ENCODE measurements around the gene HASPIN.

The HASPIN gene

GRCh38 chr17:3768769-3769168, 45.1 kb downstream of the HASPIN start:
- Histone ChIP-seq H3K36me3 (ENCODE audit: control insufficient read depth in 1 of 2, insufficient read depth in 2 of 2, low read length in 2 of 2) (no peaks in the 10 kb centered on the region), H3K9me3 (ENCODE audit: insufficient read depth, low read depth, low read length) (peaks cover 2% of the 10 kb centered on the region), H4K8ac (ENCODE audit: low read depth, low read length) (no peak overlapping the region), H2BK120ac (ENCODE audit: insufficient read depth, low read length, poor library complexity) (no peak overlapping the region), H3K18ac (ENCODE audit: low read length) (no peak overlapping the region), H2AK5ac (ENCODE audit: low read length) (no peak overlapping the region), H2BK5ac (ENCODE audit: low read depth, low read length, poor library complexity) (no peak overlapping the region), H3K4me1 (ENCODE audit: control insufficient read depth in 1 of 2, insufficient read depth in 2 of 2, low read length in 2 of 2) (no peaks in the 10 kb centered on the region), H3K4me3 (ENCODE audit: low read depth, low read length) (no peak overlapping the region), H2BK12ac (ENCODE audit: low read length) (no peak overlapping the region), H3K79me1 (ENCODE audit: low read length) (no peaks in the 10 kb centered on the region), H3K79me2 (ENCODE audit: control insufficient read depth, insufficient read depth, low read length, poor library complexity) (no peaks in the 10 kb centered on the region), H3K4me2 (ENCODE audit: low read length) (no peak overlapping the region), H3K23ac (ENCODE audit: low read length) (no peak overlapping the region), H3K4ac (ENCODE audit: low read depth, low read length) (no peak overlapping the region), H4K91ac (ENCODE audit: low read depth, low read length) (no peak overlapping the region), H2AFZ (ENCODE audit: insufficient read depth, low read length, poor library complexity) (no peak overlapping the region), H3K27me3 (ENCODE audit: insufficient read depth, low read length) (no peaks in the 10 kb centered on the region), H3K14ac (ENCODE audit: low read length) (no peak overlapping the region), H4K12ac (ENCODE audit: low read depth, low read length) (no peak overlapping the region), H3K27ac (ENCODE audit: low read depth, low read length) (no peak overlapping the region), H3K9ac (ENCODE audit: low read length) (no peak overlapping the region)
- no peak for DNase-seq
- WGBS (ENCODE audit: extremely low coverage, insufficient coverage, insufficient read length), result no CpG with 5 or more reads among the region's 8 CpGs

- no peak overlapping the region for H3K18ac ChIP-seq (ENCODE audit: low read length)
- no peak overlapping the region for H2BK120ac ChIP-seq (ENCODE audit: insufficient read depth, low read length, poor library complexity)
- no peaks in the 10 kb centered on the region for H3K27me3 ChIP-seq (ENCODE audit: insufficient read depth, low read length)
- H3K4me3 ChIP-seq (ENCODE audit: low read depth, low read length), result no peak overlapping the region
- no peaks in the 10 kb centered on the region for H3K79me1 ChIP-seq (ENCODE audit: low read length)
- no peak overlapping the region for H3K4ac ChIP-seq (ENCODE audit: low read depth, low read length)
- H3K9ac ChIP-seq (ENCODE audit: low read length), result no peak overlapping the region
- no peak overlapping the region for H3K4me2 ChIP-seq (ENCODE audit: low read length)
- WGBS (ENCODE audit: extremely low coverage, insufficient coverage, insufficient read length), result no CpG with 5 or more reads among the region's 8 CpGs
- no peaks in the 10 kb centered on the region for H3K36me3 ChIP-seq (ENCODE audit: control insufficient read depth in 1 of 2, insufficient read depth in 2 of 2, low read length in 2 of 2)
- peaks cover 2% of the 10 kb centered on the region for H3K9me3 ChIP-seq (ENCODE audit: insufficient read depth, low read depth, low read length)
- H3K14ac ChIP-seq (ENCODE audit: low read length), result no peak overlapping the region
- no peaks in the 10 kb centered on the region for H3K79me2 ChIP-seq (ENCODE audit: control insufficient read depth, insufficient read depth, low read length, poor library complexity)
- DNase-seq, result no peak
- no peaks in the 10 kb centered on the region for H3K4me1 ChIP-seq (ENCODE audit: control insufficient read depth in 1 of 2, insufficient read depth in 2 of 2, low read length in 2 of 2)
- no peak overlapping the region for H4K91ac ChIP-seq (ENCODE audit: low read depth, low read length)
- no peak overlapping the region for H2BK12ac ChIP-seq (ENCODE audit: low read length)
- H4K12ac ChIP-seq (ENCODE audit: low read depth, low read length), result no peak overlapping the region
- no peak overlapping the region for H4K8ac ChIP-seq (ENCODE audit: low read depth, low read length)
- H2AFZ ChIP-seq (ENCODE audit: insufficient read depth, low read length, poor library complexity), result no peak overlapping the region
- no peak overlapping the region for H2AK5ac ChIP-seq (ENCODE audit: low read length)
- H3K27ac ChIP-seq (ENCODE audit: low read depth, low read length), result no peak overlapping the region
- no peak overlapping the region for H3K23ac ChIP-seq (ENCODE audit: low read length)
- no peak overlapping the region for H2BK5ac ChIP-seq (ENCODE audit: low read depth, low read length, poor library complexity)
Observed at GRCh38 chr17:3770466-3770865, 46.8 kb downstream of the HASPIN start.

- Histone ChIP-seq H2BK120ac (ENCODE audit: insufficient read depth, low read length, poor library complexity) (no peak overlapping the region), H2BK5ac (ENCODE audit: low read depth, low read length, poor library complexity) (no peak overlapping the region), H3K23ac (ENCODE audit: low read length) (no peak overlapping the region), H3K9me3 (ENCODE audit: insufficient read depth, low read depth, low read length) (peaks cover 2% of the 10 kb centered on the region), H4K12ac (ENCODE audit: low read depth, low read length) (no peak overlapping the region), H3K36me3 (ENCODE audit: control insufficient read depth in 1 of 2, insufficient read depth in 2 of 2, low read length in 2 of 2) (no peaks in the 10 kb centered on the region), H2AK5ac (ENCODE audit: low read length) (no peak overlapping the region), H3K4ac (ENCODE audit: low read depth, low read length) (no peak overlapping the region), H3K79me2 (ENCODE audit: control insufficient read depth, insufficient read depth, low read length, poor library complexity) (no peaks in the 10 kb centered on the region), H4K91ac (ENCODE audit: low read depth, low read length) (no peak overlapping the region), H2AFZ (ENCODE audit: insufficient read depth, low read length, poor library complexity) (no peak overlapping the region), H3K27ac (ENCODE audit: low read depth, low read length) (no peak overlapping the region), H3K4me2 (ENCODE audit: low read length) (no peak overlapping the region), H3K27me3 (ENCODE audit: insufficient read depth, low read length) (no peaks in the 10 kb centered on the region), H3K14ac (ENCODE audit: low read length) (no peak overlapping the region), H3K79me1 (ENCODE audit: low read length) (no peaks in the 10 kb centered on the region), H3K4me3 (ENCODE audit: low read depth, low read length) (no peak overlapping the region), H4K8ac (ENCODE audit: low read depth, low read length) (no peak overlapping the region), H3K9ac (ENCODE audit: low read length) (no peak overlapping the region), H3K4me1 (ENCODE audit: control insufficient read depth in 1 of 2, insufficient read depth in 2 of 2, low read length in 2 of 2) (no peaks in the 10 kb centered on the region), H3K18ac (ENCODE audit: low read length) (no peak overlapping the region), H2BK12ac (ENCODE audit: low read length) (no peak overlapping the region)
- WGBS (ENCODE audit: extremely low coverage, insufficient coverage, insufficient read length), result no CpG with 5 or more reads among the region's 16 CpGs
- DNase-seq, result no peak
Observed at GRCh38 chr17:3771140-3771539, 47.4 kb downstream of the HASPIN start.

- H4K91ac ChIP-seq (ENCODE audit: low read depth, low read length), result no peak overlapping the region
- H3K27me3 ChIP-seq (ENCODE audit: insufficient read depth, low read length), result no peaks in the 10 kb centered on the region
- no peak overlapping the region for H3K4me3 ChIP-seq (ENCODE audit: low read depth, low read length)
- no peaks in the 10 kb centered on the region for H3K79me1 ChIP-seq (ENCODE audit: low read length)
- no peak overlapping the region for H3K14ac ChIP-seq (ENCODE audit: low read length)
- no peak overlapping the region for H2AK5ac ChIP-seq (ENCODE audit: low read length)
- H2BK120ac ChIP-seq (ENCODE audit: insufficient read depth, low read length, poor library complexity), result no peak overlapping the region
- no peak overlapping the region for H2AFZ ChIP-seq (ENCODE audit: insufficient read depth, low read length, poor library complexity)
- no CpG with 5 or more reads among the region's 12 CpGs for WGBS (ENCODE audit: extremely low coverage, insufficient coverage, insufficient read length)
- no peaks in the 10 kb centered on the region for H3K36me3 ChIP-seq (ENCODE audit: control insufficient read depth in 1 of 2, insufficient read depth in 2 of 2, low read length in 2 of 2)
- H3K9ac ChIP-seq (ENCODE audit: low read length), result no peak overlapping the region
- H3K79me2 ChIP-seq (ENCODE audit: control insufficient read depth, insufficient read depth, low read length, poor library complexity), result no peaks in the 10 kb centered on the region
- no peak overlapping the region for H3K23ac ChIP-seq (ENCODE audit: low read length)
- no peak overlapping the region for H3K4ac ChIP-seq (ENCODE audit: low read depth, low read length)
- H2BK5ac ChIP-seq (ENCODE audit: low read depth, low read length, poor library complexity), result no peak overlapping the region
- peaks cover 2% of the 10 kb centered on the region for H3K9me3 ChIP-seq (ENCODE audit: insufficient read depth, low read depth, low read length)
- no peak overlapping the region for H3K27ac ChIP-seq (ENCODE audit: low read depth, low read length)
- no peak overlapping the region for H4K12ac ChIP-seq (ENCODE audit: low read depth, low read length)
- no peak overlapping the region for H3K18ac ChIP-seq (ENCODE audit: low read length)
- H2BK12ac ChIP-seq (ENCODE audit: low read length), result no peak overlapping the region
- H4K8ac ChIP-seq (ENCODE audit: low read depth, low read length), result no peak overlapping the region
- no peak overlapping the region for H3K4me2 ChIP-seq (ENCODE audit: low read length)
- no peak for DNase-seq
- no peaks in the 10 kb centered on the region for H3K4me1 ChIP-seq (ENCODE audit: control insufficient read depth in 1 of 2, insufficient read depth in 2 of 2, low read length in 2 of 2)
Observed at GRCh38 chr17:3772764-3773163, 49.1 kb downstream of the HASPIN start.

Measured in trophoblast cell (in vitro differentiated cells and primary cell).